Measurements from ENCODE around the gene GABRR3. TPM values are rescaled to one million over a fixed set of nuclear protein-coding genes. Genes with fewer than 3 reads are reported as not detected.
A peak's percentile ranks its signal among the peaks of the same experiment; 100 is the strongest.

GABRR3 gene
- total RNA-seq, 2 donors from 2014 or later: not detected

DNA sequence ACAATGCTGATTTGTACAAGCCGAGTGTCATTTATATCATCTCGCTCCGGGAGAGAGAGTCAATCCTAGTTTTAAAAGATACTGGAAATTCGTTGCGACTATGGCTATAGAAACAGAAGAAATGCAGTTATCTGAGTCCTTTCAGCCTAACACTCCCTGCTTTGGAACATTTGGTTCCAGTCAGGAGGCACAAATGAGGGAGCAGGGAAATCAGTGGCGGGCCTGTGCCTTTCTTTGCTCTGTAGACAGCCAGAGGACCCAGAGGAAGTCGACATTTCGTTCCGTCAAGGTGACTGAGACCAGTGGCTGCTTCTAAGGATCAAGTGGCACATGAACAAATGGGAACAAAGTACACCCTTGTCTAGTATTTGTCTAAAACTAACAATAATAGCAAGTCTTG, 62.1 kb downstream of the GABRR3 start:
- ATAC-seq (replicated peaks in 1 of 2) (no peak), DNase-seq (no peak)
- peaks cover 0 to 5% of the 10 kb centered on the region in 2 donors for H3K36me3 Mint-ChIP-seq (ENCODE audit: insufficient read depth in 2 of 2)
- no peaks in the 10 kb centered on the region for H3K27me3 Mint-ChIP-seq (ENCODE audit: low read depth)
- peak overlapping the region; percentile 22 for H3K27ac Mint-ChIP-seq
- peaks cover 68% of the 10 kb centered on the region for H3K4me1 Mint-ChIP-seq (ENCODE audit: low read depth)
- no peaks in the 10 kb centered on the region for H3K9me3 Mint-ChIP-seq
- H3K4me3 Mint-ChIP-seq: peak overlapping the region; percentile 75 to 79

DNA sequence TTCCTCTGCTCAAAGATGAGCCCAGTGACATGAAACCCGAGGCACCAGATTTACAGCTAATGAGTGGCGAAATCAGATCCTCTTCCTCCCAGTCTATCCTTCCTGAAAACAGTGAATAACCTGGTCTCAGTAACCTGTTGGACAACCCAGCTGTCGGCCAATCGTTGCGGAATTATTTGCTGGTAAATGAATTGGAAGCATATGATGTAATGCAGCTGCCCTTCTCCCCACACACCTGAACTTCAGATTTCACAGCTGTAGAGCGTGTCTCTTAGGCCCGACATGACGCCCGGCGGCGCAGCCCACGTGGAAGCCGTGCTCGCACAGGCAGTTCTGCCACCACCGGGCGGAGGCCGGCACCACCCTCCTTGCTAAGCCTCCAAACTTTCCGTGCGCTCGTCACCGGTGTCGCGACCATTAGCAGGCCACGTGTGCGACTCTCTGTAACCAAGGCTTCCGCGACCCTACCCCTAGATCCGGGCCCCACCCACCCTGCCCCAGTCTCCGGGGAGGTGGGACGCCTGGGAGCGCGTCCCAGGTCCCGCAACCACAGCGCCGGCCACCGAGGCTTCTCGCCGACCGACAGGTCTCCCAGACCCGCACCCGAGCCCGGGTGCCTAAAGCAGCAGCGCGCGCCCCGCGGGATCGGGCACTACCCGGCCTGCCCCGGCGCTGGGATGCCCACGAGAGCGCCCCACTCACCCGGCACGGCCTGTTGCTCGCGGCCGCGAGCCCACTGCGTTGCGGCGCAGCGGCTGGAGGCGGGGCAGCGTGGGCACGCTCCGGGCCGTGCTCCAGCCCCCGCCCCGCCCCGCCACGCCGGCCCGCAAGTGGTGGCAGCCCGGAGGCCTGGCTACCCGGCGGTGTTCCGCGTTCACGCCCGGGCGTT, 63.2 kb downstream of the GABRR3 start, which contains the start of gene RIOX2:
RIOX2 (minus strand) TSS at position 753 of the 889 bp plus-strand sequence. CDS start 4,838 bp downstream, outside the sequence.
- Mint-ChIP-seq H3K27ac (peak within 1 kb of the TSS; percentile 88), H3K27me3 (ENCODE audit: low read depth) (no peaks in the 10 kb centered on the region), H3K4me1 (ENCODE audit: low read depth) (peaks cover 78% of the 10 kb centered on the region), H3K9me3 (no peaks in the 10 kb centered on the region), H3K4me3 (peak within 1 kb of the TSS; percentile 87 to 89), H3K36me3 (ENCODE audit: insufficient read depth in 2 of 2) (peaks cover 2 to 5% of the 10 kb centered on the region in 2 donors)
- DNase-seq: peak; percentile 84 to 86
- peak; percentile 91 to 93 for ATAC-seq (replicated peaks in 1 of 2)

DNA sequence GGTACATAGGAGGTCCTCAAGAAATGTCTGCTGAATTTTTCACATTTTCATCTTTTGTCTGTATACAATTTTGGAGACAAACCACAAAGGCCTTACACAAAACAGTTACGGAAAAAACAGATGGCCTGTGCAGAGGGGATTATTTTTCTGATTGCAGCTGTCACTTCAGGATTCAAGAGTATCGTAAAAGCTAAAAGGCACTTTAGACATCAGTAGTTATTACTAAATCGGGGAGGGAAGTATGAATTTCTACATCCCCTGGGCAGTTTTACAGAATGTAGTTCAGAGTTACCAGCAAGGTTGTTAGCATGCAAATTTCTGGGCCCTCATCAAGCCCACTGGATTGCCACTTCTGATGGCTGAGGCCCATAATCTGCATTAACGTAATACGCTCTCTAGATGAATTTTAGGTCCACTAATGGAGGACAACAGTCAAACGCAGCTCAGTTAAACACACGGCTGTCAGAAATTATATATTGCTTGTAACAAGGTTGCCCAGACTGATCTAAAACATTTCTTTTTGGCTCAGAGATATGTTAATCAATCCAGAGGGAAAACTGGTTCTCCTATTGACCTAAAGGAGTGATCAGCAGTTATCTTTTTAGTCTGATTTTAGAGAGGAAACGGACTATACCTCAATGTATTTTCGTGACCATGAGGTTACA, 64.0 kb downstream of the GABRR3 start:
- Mint-ChIP-seq H3K27me3 (ENCODE audit: low read depth) (no peaks in the 10 kb centered on the region), H3K4me1 (ENCODE audit: low read depth) (peaks cover 79% of the 10 kb centered on the region), H3K36me3 (ENCODE audit: insufficient read depth in 2 of 2) (peaks cover 2 to 5% of the 10 kb centered on the region in 2 donors), H3K9me3 (no peaks in the 10 kb centered on the region), H3K27ac (peak overlapping the region; percentile 90), H3K4me3 (peak overlapping the region; percentile 87 to 89)
- DNase-seq (no peak), ATAC-seq (replicated peaks in 1 of 2) (no peak)

DNA sequence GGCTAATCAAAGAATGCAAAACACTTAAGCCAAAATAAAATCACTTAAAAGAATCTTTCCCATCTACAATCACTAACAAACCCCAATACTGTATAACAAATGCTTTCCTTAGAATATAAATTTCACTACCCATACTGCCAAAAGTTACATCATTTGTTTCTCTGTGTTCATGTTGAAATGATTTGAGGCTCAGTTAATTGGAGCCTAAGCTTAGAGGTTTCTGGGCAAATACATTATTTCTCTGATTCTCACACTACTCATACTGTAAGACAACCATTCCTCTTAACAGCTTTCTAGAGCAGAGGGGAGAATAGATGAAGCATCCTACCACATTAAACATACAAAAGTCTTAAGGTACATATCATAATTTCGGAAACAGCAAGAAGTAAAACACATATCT, 65.0 kb downstream of the GABRR3 start:
- Mint-ChIP-seq H3K9me3 (no peaks in the 10 kb centered on the region), H3K27me3 (ENCODE audit: low read depth) (no peaks in the 10 kb centered on the region), H3K36me3 (ENCODE audit: insufficient read depth in 2 of 2) (peaks cover 2 to 8% of the 10 kb centered on the region in 2 donors), H3K4me3 (peak overlapping the region; percentile 87 to 89), H3K4me1 (ENCODE audit: low read depth) (peaks cover 81% of the 10 kb centered on the region), H3K27ac (peak overlapping the region; percentile 90)
- ATAC-seq (replicated peaks in 1 of 2): no peak
- no peak for DNase-seq

DNA sequence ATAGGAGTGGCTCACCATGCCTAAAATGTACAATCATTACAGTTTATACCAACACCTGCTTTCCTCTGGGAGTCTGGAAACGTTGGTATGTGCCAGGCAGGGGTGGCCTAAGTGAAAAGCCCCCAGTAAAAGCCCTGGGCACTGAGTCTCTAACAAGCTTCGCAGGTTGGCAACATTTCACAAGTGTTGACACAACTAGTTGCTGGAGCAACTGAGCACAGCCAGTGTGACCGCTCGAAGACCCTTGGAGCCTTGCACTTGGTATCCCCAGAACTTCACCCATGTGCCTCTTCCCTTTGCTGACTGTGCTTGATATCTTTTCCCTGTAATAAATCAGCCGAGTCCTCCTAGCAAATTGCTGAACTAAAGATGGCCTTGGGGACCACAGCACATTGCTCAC, 65.6 kb downstream of the GABRR3 start:
- Mint-ChIP-seq H3K27ac (peak overlapping the region; percentile 90), H3K4me3 (peak overlapping the region; percentile 87 to 89), H3K27me3 (ENCODE audit: low read depth) (no peaks in the 10 kb centered on the region), H3K9me3 (no peaks in the 10 kb centered on the region), H3K36me3 (ENCODE audit: insufficient read depth in 2 of 2) (peaks cover 4 to 8% of the 10 kb centered on the region in 2 donors), H3K4me1 (ENCODE audit: low read depth) (peaks cover 80% of the 10 kb centered on the region)
- DNase-seq (no peak), ATAC-seq (replicated peaks in 1 of 2) (no peak)

DNA sequence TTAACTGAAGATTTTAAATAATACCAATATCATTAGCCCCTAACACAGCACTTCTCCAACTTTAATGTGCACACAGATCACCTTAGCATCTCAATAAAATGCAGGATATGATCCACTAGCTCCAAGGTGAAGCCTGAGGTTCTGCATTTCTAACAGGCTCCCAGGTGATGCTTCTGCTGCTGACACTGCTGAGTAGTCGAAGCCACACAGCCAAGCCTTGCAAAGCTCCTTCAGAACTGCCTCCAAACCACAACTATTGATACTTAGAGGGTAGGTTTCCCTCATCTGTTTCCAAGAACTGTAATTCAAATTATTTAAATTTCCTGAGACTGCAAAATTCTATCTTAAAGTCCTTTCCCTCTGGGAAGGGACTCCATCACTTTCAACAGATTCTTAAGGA, 66.7 kb downstream of the GABRR3 start:
- ATAC-seq (replicated peaks in 1 of 2): no peak
- Mint-ChIP-seq H3K27ac (peak overlapping the region; percentile 7), H3K27me3 (ENCODE audit: low read depth) (no peaks in the 10 kb centered on the region), H3K9me3 (no peaks in the 10 kb centered on the region), H3K36me3 (ENCODE audit: insufficient read depth in 2 of 2) (peaks cover 4 to 8% of the 10 kb centered on the region in 2 donors), H3K4me3 (peak overlapping the region; percentile 33 to 68), H3K4me1 (ENCODE audit: low read depth) (peaks cover 76% of the 10 kb centered on the region)
- DNase-seq: no peak

DNA sequence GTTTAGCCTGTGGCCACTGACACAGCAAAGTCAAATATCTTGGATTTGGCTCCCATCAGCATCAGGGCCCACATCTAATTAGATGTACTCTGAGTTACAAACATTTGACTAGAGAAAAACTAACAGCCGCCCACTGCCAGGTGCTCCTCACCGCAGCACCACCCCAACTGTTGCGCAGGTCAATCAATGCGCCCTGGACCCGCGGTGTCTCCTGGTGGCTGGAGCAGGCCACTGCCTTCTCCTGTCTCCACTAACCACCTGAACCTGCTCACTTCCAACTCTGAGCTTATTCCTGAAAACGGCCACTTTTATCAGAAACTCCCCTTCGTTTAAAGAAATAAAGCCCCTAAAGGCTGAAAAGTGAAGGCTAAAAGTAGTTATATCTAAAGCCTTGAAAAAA, 67.1 kb downstream of the GABRR3 start:
- Mint-ChIP-seq H3K36me3 (ENCODE audit: insufficient read depth in 2 of 2) (peaks cover 4 to 8% of the 10 kb centered on the region in 2 donors), H3K9me3 (no peaks in the 10 kb centered on the region), H3K27ac (peak overlapping the region; percentile 7), H3K4me1 (ENCODE audit: low read depth) (peaks cover 72% of the 10 kb centered on the region), H3K4me3 (no peak overlapping the region), H3K27me3 (ENCODE audit: low read depth) (no peaks in the 10 kb centered on the region)
- ATAC-seq (replicated peaks in 1 of 2) (no peak), DNase-seq (no peak)

DNA sequence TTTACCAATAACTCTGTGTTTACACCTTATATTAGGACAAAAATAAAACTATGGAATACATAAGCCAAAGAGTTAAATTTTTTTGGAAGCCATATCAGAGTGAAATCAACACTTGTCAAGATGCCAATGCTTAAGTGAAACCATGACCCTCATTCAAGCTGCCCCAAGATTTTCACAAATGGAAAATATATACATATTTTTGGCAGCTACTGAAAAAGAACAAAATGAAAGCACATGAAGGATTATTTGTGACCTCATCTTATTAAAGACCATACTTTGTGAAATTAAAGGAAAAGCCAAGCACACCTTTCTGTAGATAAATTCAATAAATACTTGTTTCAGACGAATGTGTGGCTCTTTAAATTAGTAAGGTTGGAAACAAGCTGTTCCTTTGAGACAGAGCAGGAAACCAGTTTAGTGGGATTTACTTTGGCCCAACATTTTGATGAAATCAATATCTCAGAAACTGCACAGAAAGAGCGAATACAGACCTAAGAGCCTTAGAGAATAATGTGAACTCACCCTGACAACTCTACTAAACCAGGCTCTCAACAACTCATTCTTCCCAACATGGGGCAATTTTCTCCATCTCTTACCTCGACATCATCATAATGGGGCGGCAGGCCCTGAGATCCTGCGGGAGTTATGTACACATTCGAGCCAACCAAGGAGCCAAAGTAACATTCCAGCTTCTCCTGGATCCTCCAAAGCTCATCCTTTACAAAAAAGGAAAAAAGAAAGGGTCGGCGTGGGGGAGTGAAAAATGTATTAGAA, 73.9 kb downstream of the GABRR3 start:
- no peaks in the 10 kb centered on the region for H3K9me3 Mint-ChIP-seq
- H3K36me3 Mint-ChIP-seq (ENCODE audit: insufficient read depth in 2 of 2): peaks cover 4 to 19% of the 10 kb centered on the region in 2 donors
- no peak for DNase-seq
- ATAC-seq (replicated peaks in 1 of 2): no peak
- H3K4me1 Mint-ChIP-seq (ENCODE audit: low read depth): peaks cover 17% of the 10 kb centered on the region
- no peaks in the 10 kb centered on the region for H3K27me3 Mint-ChIP-seq (ENCODE audit: low read depth)
- H3K27ac Mint-ChIP-seq: no peak overlapping the region
- no peak overlapping the region for H3K4me3 Mint-ChIP-seq

DNA sequence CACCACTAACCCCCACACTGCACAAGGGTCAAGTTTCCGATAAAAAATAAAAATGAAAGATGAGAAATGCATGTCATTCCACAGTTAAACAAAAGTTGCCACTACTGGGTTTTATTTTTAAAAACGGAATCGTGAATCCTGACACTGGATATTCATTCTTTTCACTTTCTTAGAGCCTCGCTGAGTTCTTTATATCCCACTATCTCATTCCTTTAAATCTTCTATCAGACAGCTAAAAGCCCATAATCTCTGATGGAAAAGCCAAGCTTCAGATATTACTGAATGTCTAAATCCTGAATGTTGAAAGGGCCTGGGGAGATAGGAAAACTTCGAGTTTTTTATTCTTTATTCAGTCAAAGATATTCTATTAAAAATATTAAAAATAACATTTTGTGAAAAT, 74.6 kb downstream of the GABRR3 start:
- peaks cover 1 to 19% of the 10 kb centered on the region in 2 donors for H3K36me3 Mint-ChIP-seq (ENCODE audit: insufficient read depth in 2 of 2)
- H3K9me3 Mint-ChIP-seq: no peaks in the 10 kb centered on the region
- DNase-seq (no peak), ATAC-seq (replicated peaks in 1 of 2) (no peak)
- H3K4me1 Mint-ChIP-seq (ENCODE audit: low read depth): peaks cover 17% of the 10 kb centered on the region
- H3K27ac Mint-ChIP-seq: no peak overlapping the region
- H3K4me3 Mint-ChIP-seq: no peak overlapping the region
- H3K27me3 Mint-ChIP-seq (ENCODE audit: low read depth): no peaks in the 10 kb centered on the region

DNA sequence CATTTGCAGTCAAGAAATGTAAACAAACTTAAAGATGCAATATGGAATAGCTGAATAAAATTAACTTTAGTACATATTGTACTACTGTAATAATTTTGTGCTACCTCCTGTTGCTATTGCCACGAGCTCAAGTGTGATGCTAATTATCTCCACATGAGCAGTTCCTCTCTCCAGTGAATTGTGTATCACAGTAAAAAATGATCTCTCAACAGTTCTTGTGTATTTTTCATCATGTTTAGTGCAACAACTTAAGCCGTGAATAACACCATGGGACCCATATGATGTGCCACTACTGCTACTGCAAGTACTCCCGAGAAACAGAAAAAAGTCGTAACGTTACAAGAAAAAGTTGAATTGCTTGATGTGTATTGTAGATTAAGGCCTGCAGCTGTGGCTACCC, 75.2 kb downstream of the GABRR3 start:
- H3K4me3 Mint-ChIP-seq: no peak overlapping the region
- peaks cover 1 to 23% of the 10 kb centered on the region in 2 donors for H3K36me3 Mint-ChIP-seq (ENCODE audit: insufficient read depth in 2 of 2)
- H3K27ac Mint-ChIP-seq: no peak overlapping the region
- H3K4me1 Mint-ChIP-seq (ENCODE audit: low read depth): peaks cover 11% of the 10 kb centered on the region
- H3K27me3 Mint-ChIP-seq (ENCODE audit: low read depth): no peaks in the 10 kb centered on the region
- no peak for ATAC-seq (replicated peaks in 1 of 2)
- H3K9me3 Mint-ChIP-seq: no peaks in the 10 kb centered on the region
- DNase-seq: no peak

DNA sequence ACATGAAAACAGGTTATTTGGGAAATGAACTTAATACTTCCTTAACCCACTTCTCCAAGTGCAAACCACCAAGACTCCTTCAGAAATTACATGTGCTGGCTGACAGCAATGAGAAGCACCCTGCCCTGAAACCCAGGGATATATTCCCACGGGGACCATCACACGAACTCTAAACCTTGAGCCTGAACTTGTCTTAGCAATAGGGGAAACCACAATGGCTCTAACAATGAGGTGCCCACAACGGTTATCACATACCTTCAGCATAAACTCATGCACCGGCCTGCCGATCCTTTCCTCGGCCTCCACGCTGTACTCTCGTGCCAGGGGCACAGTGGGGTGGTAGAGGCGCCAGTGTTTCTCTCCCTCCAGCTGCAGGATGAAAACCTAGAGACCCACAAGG, 76.3 kb downstream of the GABRR3 start:
- no peak overlapping the region for H3K27ac Mint-ChIP-seq
- H3K4me3 Mint-ChIP-seq: no peak overlapping the region
- no peaks in the 10 kb centered on the region for H3K27me3 Mint-ChIP-seq (ENCODE audit: low read depth)
- H3K9me3 Mint-ChIP-seq: no peaks in the 10 kb centered on the region
- no peak for ATAC-seq (replicated peaks in 1 of 2)
- DNase-seq: no peak
- peaks cover 1 to 24% of the 10 kb centered on the region in 2 donors for H3K36me3 Mint-ChIP-seq (ENCODE audit: insufficient read depth in 2 of 2)
- H3K4me1 Mint-ChIP-seq (ENCODE audit: low read depth): peaks cover 4% of the 10 kb centered on the region

DNA sequence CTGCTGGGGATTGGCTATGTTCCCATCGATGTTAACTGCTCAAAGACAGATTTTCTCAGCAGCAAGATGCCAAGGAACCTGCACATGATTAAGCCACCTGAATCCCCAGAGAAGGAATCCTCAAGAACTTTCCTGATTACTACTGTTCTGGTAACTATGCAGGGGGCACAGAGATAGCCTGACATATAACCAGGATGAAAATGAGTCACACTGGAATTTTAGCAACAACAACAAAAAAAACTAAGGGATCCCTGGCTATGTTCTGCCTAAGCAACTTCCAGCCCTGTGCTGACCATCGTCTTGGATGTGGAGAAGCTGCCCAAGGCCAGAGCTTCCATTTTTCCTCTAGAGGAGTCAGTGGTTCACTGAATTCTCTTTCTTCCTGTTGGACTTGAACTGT, 76.7 kb downstream of the GABRR3 start:
- no peak for ATAC-seq (replicated peaks in 1 of 2)
- Mint-ChIP-seq H3K27ac (no peak overlapping the region), H3K27me3 (ENCODE audit: low read depth) (no peaks in the 10 kb centered on the region), H3K4me3 (no peak overlapping the region), H3K9me3 (no peaks in the 10 kb centered on the region), H3K36me3 (ENCODE audit: insufficient read depth in 2 of 2) (peaks cover 1 to 24% of the 10 kb centered on the region in 2 donors), H3K4me1 (ENCODE audit: low read depth) (no peaks in the 10 kb centered on the region)
- DNase-seq: no peak

Measured in activated T-cell treated with anti-CD3 and anti-CD28 coated beads, Interleukin-2, amount 50 U/mL, for 72 hours (primary cell).